K562 (cell line): ENCODE measurements around the gene CARMIL1. TPM values are rescaled to one million over a fixed set of nuclear protein-coding genes. Genes with fewer than 3 reads are reported as not detected.

Experiments used
- ATAC-seq: fragments of 200-7000 bp; cut with Tn5 transposase; 3 replicates; pipeline ENCODE4 v1.9.1; 2020; ENCODE audit warnings: moderate library complexity
- BruUV-seq: library from RNA; stranded (reverse); fragments of 400-500 nt; replicated peaks from 2 replicates; lab custom pipeline; 2021; lab: Mats Ljungman, UMichigan
- CTCF ChIA-PET: fragments of 300-600 bp; formaldehyde crosslinking; extraction: SDS; loops from one replicate; lab custom pipeline; 2021; ENCODE audit warnings: low intra/inter-chr PET ratio; lab: Yijun Ruan, JAX
- POLR2A ChIA-PET: fragments of 300-600, 350-650 bp; sonication (Branson Sonifier 250); formaldehyde crosslinking; extraction: SDS; loops from one replicate; lab custom pipeline; 2021; ENCODE audit warnings: antibody characterized with exemption, inconsistent platforms; lab: Yijun Ruan, JAX
- DNase-seq, 4 experiments: peaks; one replicate each; pipeline versions ENCODE4 v3.0.0 to v3.0.0-alpha.2; 2011 to 2018; ENCODE audit warnings: low spot score in 3 of 4, mixed read lengths in 3 of 4; ENCODE audit errors: extremely low read depth in 1 of 4
- FAIRE-seq: peaks from 2 replicates; lab custom pipeline; 2011; peaks lifted over from hg19 to GRCh38; lab: Jason Lieb, UNC
- H2AFZ ChIP-seq: 2 replicates; pipeline ENCODE4 v1.6.0; 2011; ENCODE audit warnings: low read depth, low read length, control low read depth, inconsistent platforms
- H3K27ac ChIP-seq: fragments of 200-600 bp; 3 replicates; pipeline ENCODE4 v1.8.0; 2011; ENCODE audit warnings: low read depth, mild to moderate bottlenecking, control low read depth, inconsistent platforms, low read length, moderate library complexity, mixed read lengths; ENCODE audit errors: extremely low read depth
- H3K27me3 ChIP-seq, 2 experiments: fragments of 300-600 bp in 1 of 2; 2 replicates in 1 of 2; 3 replicates in 1 of 2; pipeline versions ENCODE4 v1.6.0 to v1.8.0; 2011; ENCODE audit warnings: inconsistent platforms in 2 of 2, low read length in 2 of 2, mild to moderate bottlenecking in 1 of 2, mixed read lengths in 1 of 2, moderate library complexity in 1 of 2; ENCODE audit not compliant: control insufficient read depth in 2 of 2, insufficient read depth in 2 of 2
- H3K36me3 ChIP-seq: fragments of 300-600 bp; 3 replicates; pipeline ENCODE4 v1.8.0; 2011; ENCODE audit warnings: mild to moderate bottlenecking, low read length, inconsistent platforms; ENCODE audit not compliant: control insufficient read depth, insufficient read depth
- H3K4me1 ChIP-seq, 2 experiments: fragments of 200-600 bp in 1 of 2; replicated peaks in 1 of 2; 2 replicates in 1 of 2; 3 replicates in 1 of 2; pipeline versions ENCODE4 v1.5.1 to v1.8.0; 2011; ENCODE audit warnings: inconsistent platforms in 2 of 2, low read length in 2 of 2, mild to moderate bottlenecking in 1 of 2, mixed read lengths in 1 of 2, moderate library complexity in 1 of 2; ENCODE audit not compliant: control insufficient read depth in 2 of 2, insufficient read depth in 2 of 2
- H3K4me2 ChIP-seq: 2 replicates; pipeline ENCODE4 v1.6.1; 2011; ENCODE audit warnings: low read length, control low read depth, inconsistent platforms, mixed read lengths; ENCODE audit not compliant: insufficient read depth
- H3K4me3 ChIP-seq: fragments of 200-600 bp; sonication (generic), shearing (Covaris generic); 2 replicates; pipeline ENCODE4 v1.5.1; 2016; ENCODE audit warnings: control low read depth, inconsistent platforms
- H3K79me2 ChIP-seq: fragments of 200-600 bp; 3 replicates; pipeline ENCODE4 v1.8.0; 2011; ENCODE audit warnings: low read length, inconsistent platforms; ENCODE audit not compliant: control insufficient read depth, insufficient read depth
- H3K9ac ChIP-seq, 2 experiments: 2 replicates each; pipeline versions ENCODE4 v1.6.0 to v1.6.1; 2011; ENCODE audit warnings: low read depth in 2 of 2, low read length in 2 of 2, control low read depth in 1 of 2, inconsistent platforms in 1 of 2, mild to moderate bottlenecking in 1 of 2, mixed read lengths in 1 of 2; ENCODE audit not compliant: insufficient read depth in 1 of 2
- H3K9me1 ChIP-seq: one replicate; pipeline ENCODE4 v1.6.0; 2011; ENCODE audit warnings: inconsistent platforms, mild to moderate bottlenecking, low read length, moderate library complexity; ENCODE audit not compliant: control insufficient read depth, insufficient read depth
- H3K9me3 ChIP-seq: replicated peaks from 2 replicates; pipeline ENCODE4 v1.5.1; 2011; ENCODE audit warnings: low read depth, low read length, inconsistent platforms; ENCODE audit not compliant: control insufficient read depth, insufficient read depth
- H4K20me1 ChIP-seq: replicated peaks from 2 replicates; pipeline ENCODE4 v1.6.1; 2011; ENCODE audit warnings: low read length, inconsistent platforms, mixed read lengths; ENCODE audit not compliant: control insufficient read depth, insufficient read depth
- HSF4 ChIP-seq: fragments of 250-450 bp; sonication (Bioruptor Pico); IDR thresholded peaks from 2 replicates; pipeline ENCODE4 v2.1.2; 2022; ENCODE audit warnings: mild to moderate bottlenecking, moderate library complexity, borderline replicate concordance
- WGBS: fragments of 100-300 bp; shearing (Covaris generic); methylation state at CpG from one replicate; pipeline ENCODE4 v1.1.6; 2016; ENCODE audit warnings: low coverage, mixed read lengths; ENCODE audit not compliant: insufficient coverage; ENCODE audit errors: missing lambda C conversion rate; 5-methylcytosine and 5-hydroxymethylcytosine counted together
- in situ Hi-C: fragments of 300-500 bp; cut with MboI; formaldehyde crosslinking; loops from 4 replicates; pipeline ENCODE4 v1.15.0; 2018; ENCODE audit warnings: inconsistent platforms, mixed read lengths
- intact Hi-C: fragments of 100-400 bp; cut with micrococcal nuclease; formaldehyde crosslinking; loops from 2 replicates; pipeline ENCODE4 v1.14.2; 2022
- polyA plus RNA-seq, 8 experiments: library from polyadenylated mRNA; depleted of rRNA in 4 of 8; stranded (reverse) in 5 of 8; unstranded in 3 of 8; fragments of >200 nt; fragmentation: Nextera tagmentation in 2 of 8; fragmentation: Illumina TruSeq in 1 of 8; extraction: Ambion mirVana in 2 of 8; extraction: Trizol in 1 of 8; gene quantifications; 2 replicates each; pipeline versions ENCODE4 v1.2.1 to v1.2.3, GENCODE V29; 2011 to 2014; ENCODE audit warnings: inconsistent platforms in 1 of 8, missing spikeins in 1 of 8
- total RNA-seq, 7 experiments: library from RNA; depleted of rRNA in 6 of 7; stranded (reverse); fragments of >200 nt in 6 of 7; fragmentation: Illumina TruSeq in 2 of 7; extraction: Trizol in 2 of 7; gene quantifications; 2 replicates each; pipeline versions ENCODE4 v1.2.1 to v1.2.3, GENCODE V29; 2011 to 2021; ENCODE audit warnings: low replicate concordance in 1 of 7
- TF ChIP-seq, protein P1 (sequence below): sonication (generic); formaldehyde crosslinking; IDR thresholded peaks from 2 replicates; pipeline ENCODE4 v1.8.0; 2022; ENCODE audit warnings: missing genetic modification reagents, mild to moderate bottlenecking, borderline replicate concordance

CARMIL1 gene
- total and polyA plus RNA-seq, 9 of the 15 experiments (the other 6 are each of a cell fraction or from before 2014, with no cell fraction given), result 0.04 to 0.32 (median 0.10) TPM; not detected in 1

DNA sequence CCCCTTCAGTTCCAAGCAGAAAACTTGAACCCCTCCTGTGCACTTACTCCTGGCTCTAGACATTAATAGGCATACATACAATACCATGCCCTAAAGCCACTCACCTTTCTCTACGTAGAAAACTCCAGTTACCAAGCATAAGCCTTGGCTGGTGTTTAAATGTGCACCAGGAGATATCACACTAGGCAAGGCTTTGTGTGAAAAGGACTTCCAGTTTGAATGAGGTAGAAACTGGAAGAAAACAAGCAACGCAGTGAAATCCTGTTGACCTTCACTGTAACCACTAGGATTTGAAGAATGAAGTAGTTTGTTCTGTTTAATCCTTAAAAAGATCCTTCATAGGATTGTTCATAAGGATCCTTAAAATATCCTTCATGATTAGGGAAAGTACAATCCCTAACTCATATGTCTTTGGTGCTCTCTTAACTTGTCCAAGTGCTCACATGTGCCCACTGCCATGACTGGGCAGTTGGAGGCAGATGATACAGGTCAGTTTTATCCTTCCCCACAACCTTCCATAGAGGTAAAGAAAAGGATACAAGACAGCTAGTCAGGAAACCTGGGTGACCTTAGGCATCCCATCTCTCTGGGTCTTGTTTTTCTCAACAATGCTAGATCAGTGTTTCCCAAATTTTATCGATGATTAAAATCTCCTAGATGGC, 363.6 kb downstream of the CARMIL1 start (continued):
- TF ChIP-seq, protein P1, sequence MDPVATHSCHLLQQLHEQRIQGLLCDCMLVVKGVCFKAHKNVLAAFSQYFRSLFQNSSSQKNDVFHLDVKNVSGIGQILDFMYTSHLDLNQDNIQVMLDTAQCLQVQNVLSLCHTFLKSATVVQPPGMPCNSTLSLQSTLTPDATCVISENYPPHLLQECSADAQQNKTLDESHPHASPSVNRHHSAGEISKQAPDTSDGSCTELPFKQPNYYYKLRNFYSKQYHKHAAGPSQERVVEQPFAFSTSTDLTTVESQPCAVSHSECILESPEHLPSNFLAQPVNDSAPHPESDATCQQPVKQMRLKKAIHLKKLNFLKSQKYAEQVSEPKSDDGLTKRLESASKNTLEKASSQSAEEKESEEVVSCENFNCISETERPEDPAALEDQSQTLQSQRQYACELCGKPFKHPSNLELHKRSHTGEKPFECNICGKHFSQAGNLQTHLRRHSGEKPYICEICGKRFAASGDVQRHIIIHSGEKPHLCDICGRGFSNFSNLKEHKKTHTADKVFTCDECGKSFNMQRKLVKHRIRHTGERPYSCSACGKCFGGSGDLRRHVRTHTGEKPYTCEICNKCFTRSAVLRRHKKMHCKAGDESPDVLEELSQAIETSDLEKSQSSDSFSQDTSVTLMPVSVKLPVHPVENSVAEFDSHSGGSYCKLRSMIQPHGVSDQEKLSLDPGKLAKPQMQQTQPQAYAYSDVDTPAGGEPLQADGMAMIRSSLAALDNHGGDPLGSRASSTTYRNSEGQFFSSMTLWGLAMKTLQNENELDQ (CRISPR knock-in tag), result no peak

DNA sequence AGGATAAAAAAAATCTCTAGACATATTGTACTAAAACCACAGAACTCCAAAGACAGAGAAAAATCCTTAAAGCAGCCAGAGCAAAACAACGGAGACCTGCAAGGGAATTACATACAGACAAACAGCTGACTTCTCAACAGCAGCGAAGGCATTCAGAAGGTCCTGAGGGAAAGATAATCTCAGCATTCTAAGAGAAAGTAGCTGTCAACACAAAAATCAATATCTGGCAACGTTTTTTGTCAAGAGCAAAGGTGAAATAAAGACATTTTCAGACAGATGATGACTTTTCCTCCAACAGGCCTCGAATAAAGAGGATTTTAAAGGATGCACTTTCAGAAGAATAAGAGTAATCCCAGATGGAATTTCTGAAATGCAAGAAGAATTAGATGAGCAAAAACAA, 366.7 kb downstream of the CARMIL1 start:
- Histone ChIP-seq H3K27me3 (no peaks in the 10 kb centered on the region), H3K27ac (no peak overlapping the region), H3K4me3 (no peak overlapping the region), H3K4me2 (no peak overlapping the region), H4K20me1 (no peaks in the 10 kb centered on the region), H3K4me1 (no peaks in the 10 kb centered on the region), H3K9me1 (no peaks in the 10 kb centered on the region), H3K9ac (no peak overlapping the region), H3K9me3 (no peaks in the 10 kb centered on the region), H3K79me2 (no peaks in the 10 kb centered on the region), H2AFZ (no peak overlapping the region), H3K36me3 (no peaks in the 10 kb centered on the region)
- ChIA-PET CTCF (no interaction called here), POLR2A (no interaction called here)
- in situ Hi-C loops, result no loop called here
- no peak for FAIRE-seq
- no peak for TF ChIP-seq HSF4 (CRISPR knock-in tag)
- intact Hi-C loops, result no loop called here
- no peak for DNase-seq
- WGBS, result 0% methylated on average over 4 of the region's 4 CpGs
- ATAC-seq, result no peak
- no TSS peak for BruUV-seq
